GM21390 (cell line): ENCODE measurements around the gene IQCN.

ENCODE experiments used
- ATAC-seq: cut with Tn5 transposase; IDR thresholded peaks from one replicate; pipeline ENCODE4 v1.9.1; 2021; ENCODE audit not compliant: unreplicated experiment

IQCN gene

GRCh38 chr19:18234194-18234593, 40.1 kb downstream of the IQCN start:
- no peak for ATAC-seq

GRCh38 chr19:18233224-18233825, 40.9 kb downstream of the IQCN start:
- no peak for ATAC-seq

DNA sequence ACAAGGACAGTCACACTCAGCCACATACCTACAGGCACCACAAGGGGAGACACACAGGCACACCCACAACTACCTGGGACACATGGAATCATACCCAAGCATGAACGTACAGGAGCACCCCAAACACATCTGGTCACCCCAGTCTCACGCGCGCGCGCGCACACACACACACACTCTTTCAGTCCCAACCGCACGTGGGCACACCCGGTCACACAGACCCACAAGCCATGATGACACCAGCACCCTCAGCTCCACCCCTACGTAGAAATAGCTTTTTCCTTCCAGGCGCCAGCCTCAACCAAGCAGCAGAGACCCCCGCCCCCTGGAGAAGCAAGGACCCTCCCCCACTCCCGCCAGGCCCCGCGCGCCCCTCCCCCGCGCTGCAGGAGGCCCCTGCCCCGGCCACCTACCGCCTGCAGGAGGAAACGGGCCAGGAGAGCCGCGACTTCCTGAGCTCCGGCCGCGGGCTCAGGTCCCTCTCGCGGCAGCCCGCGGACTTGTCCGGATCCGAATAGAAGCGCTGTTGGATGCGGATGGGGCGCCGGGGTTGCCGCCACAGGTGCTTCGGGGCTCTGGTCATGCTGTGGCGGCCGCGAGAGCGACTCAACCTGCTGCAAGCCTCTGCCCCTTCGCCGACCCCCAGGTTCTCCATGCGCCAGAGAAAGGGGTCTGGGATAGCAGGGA, 41.6 kb downstream of the IQCN start:
- no peak for ATAC-seq

DNA sequence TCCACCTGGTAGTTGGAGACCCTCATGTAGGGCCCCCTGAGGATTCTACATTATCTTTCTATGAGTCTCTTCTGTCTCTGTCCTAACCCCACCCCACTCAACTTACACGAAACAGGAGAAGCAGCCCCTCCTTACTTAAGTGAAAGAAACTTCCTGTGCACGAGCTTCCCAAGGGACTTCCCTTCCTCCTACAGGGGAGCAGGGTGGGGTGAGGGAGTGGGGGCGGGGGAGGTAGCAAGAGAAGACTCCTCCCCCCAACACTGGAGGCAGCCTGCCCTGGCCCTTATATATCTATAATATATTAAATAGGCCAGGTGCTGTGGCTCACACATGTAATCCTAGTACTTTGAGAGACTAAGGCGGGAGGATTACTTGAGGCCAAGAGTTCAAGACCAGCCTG, 42.5 kb downstream of the IQCN start:
- no peak for ATAC-seq

- no peak for ATAC-seq
Observed at GRCh38 chr19:18230941-18231734, 43.1 kb downstream of the IQCN start.

- no peak for ATAC-seq
Observed at GRCh38 chr19:18229915-18230314, 44.3 kb downstream of the IQCN start.

DNA sequence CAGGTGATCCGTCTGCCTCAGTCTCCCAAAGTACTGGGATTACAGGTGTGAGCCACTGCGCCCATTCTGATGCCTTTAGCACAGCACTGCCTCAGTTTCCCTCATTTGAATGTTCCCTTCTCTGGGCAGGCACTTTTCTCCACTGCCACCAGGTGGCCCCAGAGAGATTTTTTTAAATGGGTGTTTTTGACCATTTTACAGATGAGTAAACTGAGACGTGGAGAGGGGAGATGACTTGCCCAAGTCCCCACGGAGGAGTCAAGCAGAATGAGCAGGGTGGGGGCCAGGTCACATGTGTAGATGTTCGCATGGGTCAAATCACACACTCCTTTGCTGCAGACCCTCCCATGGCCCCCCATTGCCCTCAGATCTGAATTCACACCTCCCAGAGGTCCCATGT, 44.8 kb downstream of the IQCN start:
- ATAC-seq = no peak

DNA sequence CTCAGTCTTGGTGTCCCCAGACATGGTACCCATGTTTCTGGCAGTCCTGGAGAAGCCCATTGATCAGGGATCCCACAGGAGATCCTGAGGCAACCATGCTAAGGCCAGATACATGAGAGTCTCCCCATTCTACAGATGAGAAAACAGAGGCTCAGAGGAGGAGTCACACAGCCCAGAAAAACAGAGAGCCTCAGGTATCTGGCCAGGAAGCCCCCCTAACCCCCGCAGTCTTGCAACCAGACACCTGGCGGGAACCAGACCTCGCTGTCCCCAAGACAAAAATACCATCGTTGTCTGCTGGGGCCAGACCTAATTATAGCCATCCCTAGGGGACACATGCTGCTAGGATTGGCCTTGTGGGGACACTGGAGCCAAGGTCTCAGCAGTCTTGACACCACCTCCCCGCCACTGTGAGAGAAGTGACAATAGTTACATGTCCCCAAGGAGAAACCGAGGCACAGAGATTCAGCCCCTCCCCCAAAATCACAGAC, 46.4 kb downstream of the IQCN start:
- no peak for ATAC-seq

DNA sequence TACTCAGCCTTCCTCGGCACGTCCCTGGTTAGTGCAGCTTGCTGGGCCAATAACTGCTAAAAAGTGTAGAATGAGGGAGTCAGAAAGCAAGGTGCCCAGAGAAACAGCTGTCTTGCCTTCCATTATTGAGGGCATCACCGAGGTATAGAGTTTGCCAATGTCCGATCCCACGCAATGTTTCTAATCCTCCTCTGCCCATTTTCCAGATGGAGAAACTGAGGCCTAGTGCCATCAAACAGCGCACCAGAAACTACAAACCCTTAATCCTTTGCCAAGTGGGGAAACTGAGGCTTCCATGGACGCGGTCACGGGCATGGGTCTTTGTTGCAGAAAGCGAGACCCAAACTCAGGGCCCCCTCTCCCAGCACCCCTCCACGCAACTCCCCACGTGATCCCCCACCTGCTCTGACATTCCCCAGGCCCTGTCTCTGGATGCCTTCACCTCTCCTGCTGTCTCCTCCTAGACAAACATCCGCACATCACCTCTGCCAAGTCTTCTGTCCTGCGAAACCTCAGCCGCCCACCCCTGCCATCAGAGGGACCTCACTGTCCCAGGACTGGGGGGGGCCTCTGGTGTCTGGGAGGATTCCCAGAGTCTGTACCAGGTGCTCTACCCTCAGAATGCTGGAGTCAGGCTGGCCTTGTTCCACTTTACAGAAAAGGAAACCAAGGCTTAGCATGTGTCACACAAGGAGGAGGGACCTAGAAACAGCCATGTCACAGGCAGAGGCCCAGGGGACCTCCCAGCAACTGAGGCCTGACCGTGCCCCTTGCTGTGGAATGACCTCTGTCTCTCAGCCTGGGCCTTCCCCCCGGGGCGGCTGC, 47.1 kb downstream of the IQCN start:
- no peak for ATAC-seq

GRCh38 chr19:18225702-18226468, 48.4 kb downstream of the IQCN start, which contains the start of gene PDE4C:
Gene PDE4C (minus strand): TSS chr19:18226438. CDS start chr19:18226415, 23 bp downstream.
- no peak for ATAC-seq

- no peak for ATAC-seq
Observed at GRCh38 chr19:18225355-18225701, 48.9 kb downstream of the IQCN start.

DNA sequence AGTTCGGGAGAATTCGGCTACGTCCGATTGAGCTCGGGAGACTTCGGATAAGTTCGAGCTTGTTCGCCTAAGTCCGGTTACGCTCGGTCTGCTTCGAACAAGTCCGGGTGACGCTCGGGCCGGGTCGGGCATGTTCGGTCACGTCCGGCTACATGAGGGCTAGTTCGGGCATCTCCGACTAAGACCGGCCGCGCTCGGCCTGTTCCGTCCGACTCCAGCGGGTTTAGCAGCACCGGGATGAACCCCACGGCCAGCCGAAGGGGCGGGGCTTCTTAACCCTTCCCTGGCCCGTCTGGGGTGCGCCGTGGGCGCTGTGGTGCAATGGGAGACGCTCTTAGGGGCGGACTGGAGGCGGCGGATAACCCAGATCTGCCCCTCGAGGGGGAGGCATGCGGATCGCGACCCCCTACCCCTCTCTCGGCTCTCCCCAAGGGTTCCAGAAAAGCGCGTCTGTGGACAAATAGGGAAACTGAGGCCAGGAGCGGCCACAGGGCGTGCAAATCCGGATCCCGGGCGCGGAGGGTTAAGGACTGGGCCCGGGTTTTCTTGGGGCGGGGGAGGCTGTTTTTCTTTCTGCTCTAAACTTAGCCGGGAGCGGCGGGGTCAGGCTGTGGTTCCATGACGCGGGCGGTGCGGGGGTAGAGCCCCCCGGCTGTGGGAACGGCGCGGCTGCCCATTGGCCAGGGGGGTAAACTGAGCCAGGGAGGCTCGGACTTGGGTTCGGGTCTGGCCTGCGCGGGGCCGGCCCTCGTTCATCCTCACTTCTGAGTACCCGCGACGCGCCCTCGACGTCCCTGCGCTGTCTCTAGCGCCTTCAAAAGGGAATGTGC, 49.5 kb downstream of the IQCN start:
- peak; percentile 88 for ATAC-seq

- ATAC-seq = no peak
Observed at GRCh38 chr19:18223860-18224524, 50.3 kb downstream of the IQCN start.

DNA sequence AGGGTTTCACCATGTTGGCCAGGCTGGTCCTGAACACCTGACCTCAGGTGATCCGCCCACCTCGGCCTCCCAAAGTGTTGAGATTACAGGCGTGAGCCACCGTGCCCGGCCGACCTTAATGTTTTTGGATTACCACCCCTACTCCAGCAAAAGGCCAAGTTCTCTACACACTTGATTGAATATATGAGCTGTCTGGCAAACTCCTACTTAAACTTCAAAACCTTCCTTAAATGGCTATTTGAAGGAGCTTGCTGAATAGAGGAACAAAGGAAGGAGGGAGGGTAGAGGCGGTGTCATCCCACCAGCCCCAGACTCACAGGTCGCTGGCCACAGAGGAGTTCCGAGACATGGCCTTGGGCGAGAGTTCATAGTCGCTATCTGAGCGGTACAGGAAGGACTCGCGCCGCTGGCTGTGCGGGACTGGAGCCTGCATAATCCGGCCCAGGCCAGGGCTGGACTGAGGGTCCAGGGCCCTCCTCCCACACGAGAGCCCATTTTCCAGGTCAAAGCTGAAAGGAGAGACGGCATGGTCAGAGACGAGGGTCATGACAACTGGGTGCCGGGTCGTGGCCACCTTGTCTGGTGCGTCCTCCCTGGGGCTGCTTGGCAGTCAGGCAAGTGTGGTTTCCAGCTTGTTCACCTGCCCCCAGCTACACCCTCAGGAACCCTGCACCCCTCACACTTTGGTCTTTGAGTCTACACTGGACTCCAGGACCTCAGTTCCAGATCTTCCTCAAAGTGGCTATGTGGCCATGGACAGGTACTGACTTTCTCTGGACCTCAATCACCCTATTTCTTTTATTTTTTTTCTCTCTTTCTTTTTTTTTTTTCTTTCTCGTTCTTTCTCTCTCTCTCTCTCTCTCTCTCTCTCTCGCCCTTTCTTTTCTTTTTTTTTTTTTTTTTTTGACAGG, 52.2 kb downstream of the IQCN start:
- no peak for ATAC-seq

DNA sequence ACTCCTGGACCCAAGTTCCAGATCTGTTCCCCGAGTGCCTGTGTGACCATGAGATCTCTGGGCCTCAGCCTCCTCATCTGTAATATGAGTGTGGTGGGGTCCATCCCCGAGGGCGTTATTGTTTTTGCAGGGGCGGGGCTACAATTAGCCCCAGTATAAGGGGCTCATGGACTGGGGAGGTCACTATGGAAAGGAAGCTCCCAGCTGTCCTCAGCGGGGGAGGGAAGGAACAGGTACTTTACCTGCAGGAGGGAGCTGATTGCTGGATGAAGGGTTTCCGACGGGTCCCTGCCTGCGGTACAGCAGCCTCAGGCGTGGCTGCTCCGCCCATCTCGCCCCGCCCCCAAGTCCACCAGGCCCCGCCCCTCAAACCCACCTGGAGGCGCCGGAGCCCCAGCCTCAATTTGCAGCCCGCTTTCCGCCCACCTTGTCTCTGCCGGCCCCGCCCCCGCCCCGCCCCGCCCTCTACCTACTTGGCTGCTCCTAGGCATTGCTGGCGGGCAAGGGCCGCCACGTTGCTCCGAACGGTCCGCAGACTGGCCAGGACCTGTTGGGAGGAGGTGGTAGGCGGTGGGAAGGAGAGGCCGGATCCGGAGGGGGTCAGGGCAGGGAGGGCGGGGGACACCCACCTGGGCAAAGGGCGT, 53.5 kb downstream of the IQCN start:
- no peak for ATAC-seq

DNA sequence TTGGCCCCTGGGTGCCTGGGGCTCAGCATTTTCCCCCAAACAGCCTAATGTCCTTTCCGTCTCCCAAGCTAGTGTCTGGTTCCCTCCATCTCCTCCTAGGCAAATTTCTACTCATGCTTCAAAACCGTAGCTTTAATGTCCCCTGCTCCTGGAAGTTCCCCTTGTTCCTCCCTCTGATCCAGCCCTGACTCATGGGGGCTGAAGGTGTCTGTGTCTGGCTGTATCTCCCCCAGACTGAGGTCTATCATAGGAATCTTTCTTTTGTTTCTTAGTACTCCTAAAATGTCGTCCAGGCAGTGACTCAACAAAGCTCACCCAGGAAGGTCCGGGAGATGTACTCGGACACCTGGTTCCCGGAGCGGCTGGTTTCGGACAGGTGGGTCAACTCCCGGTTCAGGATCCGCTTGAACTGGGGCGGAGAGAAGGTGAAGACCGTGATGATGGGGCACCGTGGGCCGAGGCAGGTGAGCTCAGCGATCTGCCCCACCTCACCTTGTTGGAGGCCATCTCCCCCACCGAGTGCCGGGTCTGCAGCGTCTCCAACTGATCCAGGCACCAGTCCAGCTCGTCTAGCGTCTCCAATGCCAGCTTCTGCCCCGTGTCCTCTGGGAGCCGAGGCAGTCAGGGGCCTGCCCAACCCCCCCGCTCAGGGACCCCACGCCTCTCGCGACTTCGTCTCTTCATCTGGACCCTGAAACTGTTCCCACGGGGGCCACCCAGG, 54.2 kb downstream of the IQCN start:
- no peak for ATAC-seq

DNA sequence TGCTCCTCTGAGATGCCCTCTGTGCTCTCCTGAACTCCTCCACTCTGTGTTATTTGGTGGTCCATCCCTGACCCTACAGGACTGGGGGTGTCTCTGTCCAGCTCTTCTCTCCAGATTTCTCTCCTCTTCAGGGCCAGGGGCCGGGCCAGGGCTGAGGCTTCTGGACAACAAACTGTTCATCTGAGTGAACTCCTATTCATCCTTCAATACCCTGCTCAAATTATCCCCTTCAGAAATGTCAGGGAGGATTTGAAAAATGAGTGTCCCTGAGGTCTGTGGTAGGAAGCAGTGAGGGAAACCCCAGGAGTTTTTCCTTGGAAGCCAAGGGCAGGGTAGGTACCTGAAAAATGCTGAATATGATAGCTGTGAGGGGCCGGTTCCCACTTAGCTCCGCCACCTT, 55.7 kb downstream of the IQCN start:
- no peak for ATAC-seq
